H1 (cell line): ENCODE data around the gene CAMKK2.

Experiments used
- EP300 ChIP-seq, 2 experiments: IDR thresholded peaks; 1 replicate in 1 of 2; 2 replicates in 1 of 2; pipeline ENCODE4 v1.6.1; 2011 to 2012; ENCODE audit warnings: low read depth in 2 of 2, low read length in 2 of 2, mild to moderate bottlenecking in 2 of 2, borderline replicate concordance in 1 of 2, inconsistent platforms in 1 of 2, moderate library complexity in 1 of 2
- GABPA ChIP-seq: IDR thresholded peaks from 2 replicates; pipeline ENCODE4 v1.6.1; 2011; ENCODE audit warnings: mild to moderate bottlenecking, low read length, moderate library complexity, borderline replicate concordance; ENCODE audit not compliant: insufficient read depth
- POLR2A ChIP-seq, 2 experiments: IDR thresholded peaks; 1 replicate in 1 of 2; 2 replicates in 1 of 2; pipeline ENCODE4 v1.6.1; 2011; ENCODE audit warnings: low read depth in 2 of 2, low read length in 2 of 2, mild to moderate bottlenecking in 2 of 2; ENCODE audit errors: control extremely low read depth in 1 of 2
- TF ChIP-seq, protein P1 (sequence below), 3 experiments: IDR thresholded peaks; 1 replicate in 2 of 3; 2 replicates in 1 of 3; pipeline versions ENCODE4 v1.5.1 to v1.6.1; 2011; ENCODE audit warnings: low read length in 3 of 3, mild to moderate bottlenecking in 3 of 3, inconsistent platforms in 2 of 3, low read depth in 1 of 3, moderate library complexity in 1 of 3; ENCODE audit not compliant: insufficient read depth in 1 of 3; ENCODE audit errors: control extremely low read depth in 1 of 3

GRCh38 chr12:121264135-121264534, 32.4 kb downstream of the CAMKK2 start:
- no peak for TF ChIP-seq POLR2A (IDR thresholded peaks at IDR 0.05; ENCODE audit: control extremely low read depth in 1 of 2, low read depth in 2 of 2, low read length in 2 of 2)
- no peak for TF ChIP-seq EP300 (IDR thresholded peaks at IDR 0.05; ENCODE audit: borderline replicate concordance in 1 of 2, low read depth in 2 of 2, low read length in 2 of 2)
- TF ChIP-seq, protein P1, sequence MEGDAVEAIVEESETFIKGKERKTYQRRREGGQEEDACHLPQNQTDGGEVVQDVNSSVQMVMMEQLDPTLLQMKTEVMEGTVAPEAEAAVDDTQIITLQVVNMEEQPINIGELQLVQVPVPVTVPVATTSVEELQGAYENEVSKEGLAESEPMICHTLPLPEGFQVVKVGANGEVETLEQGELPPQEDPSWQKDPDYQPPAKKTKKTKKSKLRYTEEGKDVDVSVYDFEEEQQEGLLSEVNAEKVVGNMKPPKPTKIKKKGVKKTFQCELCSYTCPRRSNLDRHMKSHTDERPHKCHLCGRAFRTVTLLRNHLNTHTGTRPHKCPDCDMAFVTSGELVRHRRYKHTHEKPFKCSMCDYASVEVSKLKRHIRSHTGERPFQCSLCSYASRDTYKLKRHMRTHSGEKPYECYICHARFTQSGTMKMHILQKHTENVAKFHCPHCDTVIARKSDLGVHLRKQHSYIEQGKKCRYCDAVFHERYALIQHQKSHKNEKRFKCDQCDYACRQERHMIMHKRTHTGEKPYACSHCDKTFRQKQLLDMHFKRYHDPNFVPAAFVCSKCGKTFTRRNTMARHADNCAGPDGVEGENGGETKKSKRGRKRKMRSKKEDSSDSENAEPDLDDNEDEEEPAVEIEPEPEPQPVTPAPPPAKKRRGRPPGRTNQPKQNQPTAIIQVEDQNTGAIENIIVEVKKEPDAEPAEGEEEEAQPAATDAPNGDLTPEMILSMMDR (IDR thresholded peaks at IDR 0.05; ENCODE audit: control extremely low read depth in 1 of 3, insufficient read depth in 1 of 3, low read depth in 1 of 3, low read length in 3 of 3) = no peak
- TF ChIP-seq GABPA = no peak
